Activated T-cell treated with anti-CD3 and anti-CD28 coated beads for 4 hours (primary cell): ENCODE data around the gene SRGAP3.

Experiments used
- DNase-seq: peaks from one replicate; pipeline ENCODE4 v3.0.0-alpha.2; 2020

Gene SRGAP3

GRCh38 chr3:9137676-9138075 is 111.8 kb downstream of the SRGAP3 start:
- DNase-seq: no peak

- no peak for DNase-seq
These were observed 112.5 kb downstream of the SRGAP3 start for GRCh38 chr3:9136746-9137465.

- DNase-seq: no peak
These were observed 113.4 kb downstream of the SRGAP3 start for GRCh38 chr3:9135930-9136525.

- DNase-seq: no peak
These were observed 113.9 kb downstream of the SRGAP3 start for GRCh38 chr3:9135526-9135925.

GRCh38 chr3:9133656-9134055 is 115.8 kb downstream of the SRGAP3 start:
- DNase-seq: no peak

GRCh38 chr3:9130345-9131305 is 118.8 kb downstream of the SRGAP3 start:
- no peak for DNase-seq

- DNase-seq: no peak
These were observed 120.1 kb downstream of the SRGAP3 start for GRCh38 chr3:9129365-9129764.

GRCh38 chr3:9125278-9125951 is 124.0 kb downstream of the SRGAP3 start:
- no peak for DNase-seq

- DNase-seq: no peak
These were observed 124.7 kb downstream of the SRGAP3 start for GRCh38 chr3:9124730-9125129.

GRCh38 chr3:9123840-9124239 is 125.6 kb downstream of the SRGAP3 start:
- DNase-seq: no peak

- DNase-seq: no peak
These were observed 126.6 kb downstream of the SRGAP3 start for GRCh38 chr3:9122732-9123364.

- no peak for DNase-seq
These were observed 128.0 kb downstream of the SRGAP3 start for GRCh38 chr3:9121366-9122001.

- no peak for DNase-seq
These were observed 130.1 kb downstream of the SRGAP3 start for GRCh38 chr3:9119331-9119730.

- no peak for DNase-seq
These were observed 131.2 kb downstream of the SRGAP3 start for GRCh38 chr3:9118222-9118621.

- DNase-seq: no peak
These were observed 132.2 kb downstream of the SRGAP3 start for GRCh38 chr3:9117220-9117619.

GRCh38 chr3:9116336-9116735 is 133.1 kb downstream of the SRGAP3 start:
- DNase-seq: no peak

- no peak for DNase-seq
These were observed 134.1 kb downstream of the SRGAP3 start for GRCh38 chr3:9115336-9115735.

GRCh38 chr3:9113040-9113439 is 136.4 kb downstream of the SRGAP3 start:
- DNase-seq: no peak

- no peak for DNase-seq
These were observed 137.6 kb downstream of the SRGAP3 start for GRCh38 chr3:9111866-9112265.

- no peak for DNase-seq
These were observed 138.0 kb downstream of the SRGAP3 start for GRCh38 chr3:9111417-9111816.

GRCh38 chr3:9110802-9111201 is 138.6 kb downstream of the SRGAP3 start:
- no peak for DNase-seq

GRCh38 chr3:9110316-9110715 is 139.1 kb downstream of the SRGAP3 start:
- no peak for DNase-seq
